ENCODE data around the gene ITPK1.

- no peak for TF ChIP-seq MAX (IDR thresholded peaks at IDR 0.05)
- no peak for TF ChIP-seq RAD21 (IDR thresholded peaks at IDR 0.05; ENCODE audit: low read depth)
- TF ChIP-seq TAF1 (IDR thresholded peaks at IDR 0.05; ENCODE audit: low read depth) = no peak
- TF ChIP-seq ZBTB7A (IDR thresholded peaks at IDR 0.05; ENCODE audit: low read depth) = no peak
- TF ChIP-seq TCF12 (IDR thresholded peaks at IDR 0.05; ENCODE audit: low read depth) = no peak
- no peak for TF ChIP-seq REST (IDR thresholded peaks at IDR 0.05; ENCODE audit: low read depth)
- TF ChIP-seq EP300 (IDR thresholded peaks at IDR 0.05; ENCODE audit: borderline replicate concordance) = no peak
- no peak for TF ChIP-seq CEBPB (IDR thresholded peaks at IDR 0.05)
These were observed 154.2 kb downstream of the ITPK1 start for GRCh38 chr14:92961567-92961855.

All from Ishikawa (cell line).